GM18499 (cell line): ENCODE data around the gene ZMIZ1.
"Not testable (repeated sequence)": the region's sequence is repeated elsewhere in the genome, so short reads cannot be mapped to it uniquely, and the experiment has no call there.

Experiments
- ATAC-seq: cut with Tn5 transposase; IDR thresholded peaks from one replicate; pipeline ENCODE4 v1.9.1; 2021; ENCODE audit warnings: moderate number of reproducible peaks; ENCODE audit not compliant: insufficient read depth, unreplicated experiment

The ZMIZ1 gene

DNA sequence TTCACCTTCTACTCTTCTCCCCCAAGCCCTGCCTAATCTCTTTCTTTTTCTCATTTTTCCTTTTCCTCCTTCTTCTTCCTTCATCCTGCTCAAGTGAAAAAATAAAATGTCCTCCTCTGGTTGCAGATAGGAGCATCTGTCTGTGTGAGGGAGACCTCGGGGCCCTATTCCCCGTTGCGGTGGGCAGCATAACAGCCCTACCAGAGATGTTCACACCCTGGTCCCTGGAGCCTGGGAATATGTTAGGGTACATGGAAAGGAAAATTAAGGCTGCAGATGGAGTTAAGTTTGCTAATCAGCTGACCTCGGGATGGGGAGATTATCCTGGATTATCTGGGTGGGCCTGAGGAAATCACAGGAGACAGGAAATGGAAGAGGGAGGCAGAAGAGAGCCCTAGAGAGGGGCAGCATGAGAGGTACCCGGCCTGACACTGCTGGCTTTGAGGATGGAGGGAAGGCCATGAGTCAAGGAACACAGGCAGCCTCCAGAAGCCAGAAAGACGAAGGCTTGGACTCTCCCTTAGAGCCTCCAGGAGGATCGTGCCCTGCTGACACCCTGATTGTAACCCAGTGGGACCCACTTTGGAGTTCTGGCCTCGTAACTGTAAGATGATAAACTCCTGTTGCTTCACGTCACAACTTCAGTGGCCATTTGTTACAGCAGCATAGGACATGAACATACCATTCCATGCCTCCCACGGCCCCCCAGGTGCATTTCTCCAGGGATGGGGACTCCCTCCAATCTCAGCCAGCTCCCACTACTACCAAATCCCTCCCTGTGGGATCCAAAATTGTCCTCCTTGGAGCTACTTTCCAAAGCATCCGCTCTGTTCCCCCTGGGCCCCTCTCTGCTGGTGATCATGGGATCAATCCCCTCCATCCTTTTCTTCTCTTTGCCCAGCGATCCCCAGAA is 39.0 kb upstream of the ZMIZ1 start:
- no peak for ATAC-seq

GRCh38 chr10:79030705-79031104 is 38.1 kb upstream of the ZMIZ1 start:
- no peak for ATAC-seq

GRCh38 chr10:79031723-79032122 is 37.0 kb upstream of the ZMIZ1 start:
- ATAC-seq, result no peak

GRCh38 chr10:79034271-79034876 is 34.4 kb upstream of the ZMIZ1 start:
- no peak for ATAC-seq

GRCh38 chr10:79036416-79036815 is 32.4 kb upstream of the ZMIZ1 start:
- ATAC-seq, result not testable (repeated sequence)

GRCh38 chr10:79038104-79038840 is 30.5 kb upstream of the ZMIZ1 start:
- ATAC-seq, result no peak

- no peak for ATAC-seq
Observed at GRCh38 chr10:79038841-79039201, 29.9 kb upstream of the ZMIZ1 start.

DNA sequence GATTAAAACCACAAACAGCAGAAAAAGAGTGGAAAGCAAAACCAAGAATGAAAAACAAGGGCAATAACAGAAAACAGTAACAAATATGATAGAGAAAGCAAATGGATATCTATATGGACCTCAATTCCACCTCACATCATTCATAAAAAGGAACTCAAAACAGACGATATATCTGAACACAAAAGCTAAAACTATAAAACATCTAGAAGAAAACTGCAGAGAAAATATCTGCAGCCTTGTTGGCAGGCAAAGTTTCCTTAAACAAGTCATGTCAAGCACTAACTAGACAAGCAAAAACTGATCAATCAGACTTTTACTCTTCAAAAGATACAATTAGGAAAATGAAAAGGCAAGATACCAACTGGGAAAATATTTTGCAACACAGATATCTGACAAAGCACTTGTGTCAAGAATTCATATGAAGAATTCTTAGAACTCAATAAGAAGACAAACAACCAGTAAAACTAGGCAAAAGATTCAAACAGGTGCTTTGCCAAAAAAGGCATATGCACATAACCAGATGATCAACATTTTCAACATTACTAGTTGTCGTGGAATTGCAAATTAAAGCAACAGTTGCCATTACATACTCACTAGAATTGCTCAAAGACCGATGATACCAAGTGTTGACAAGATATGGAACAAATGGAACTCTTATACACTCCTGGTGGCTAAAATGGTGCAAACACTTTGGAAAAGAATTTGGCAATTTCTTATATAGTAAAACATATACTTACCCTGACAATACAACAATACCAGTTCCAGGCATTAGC is 25.9 kb upstream of the ZMIZ1 start:
- ATAC-seq, result no peak

DNA sequence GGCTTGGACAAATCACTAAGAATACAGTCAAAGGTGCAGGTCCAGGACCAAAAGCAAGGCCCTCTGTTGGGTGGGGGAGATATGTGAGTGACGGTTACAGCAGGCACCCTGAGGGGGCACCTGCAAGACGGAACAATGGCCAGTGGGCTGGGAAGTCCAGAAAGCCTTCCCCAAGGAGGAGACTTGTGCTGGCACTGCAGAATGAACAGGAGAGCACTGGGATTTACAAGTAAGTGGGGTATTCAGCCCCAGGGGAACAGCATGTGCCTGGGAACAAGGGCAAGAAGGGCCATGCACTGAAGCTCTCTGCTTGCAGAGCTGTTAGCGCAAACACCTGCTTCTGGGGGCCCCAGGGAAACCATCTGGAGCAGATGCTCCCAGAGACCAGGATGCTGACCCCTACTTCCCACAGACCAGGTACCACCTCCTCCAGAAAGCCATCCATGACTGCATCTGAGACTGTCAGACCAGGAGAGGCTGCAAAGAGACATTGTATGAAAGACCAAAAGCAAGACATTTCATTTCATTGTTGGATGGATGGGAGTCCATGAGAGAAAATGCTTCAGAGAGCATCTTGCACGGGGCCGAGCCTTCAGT is 24.6 kb upstream of the ZMIZ1 start:
- no peak for ATAC-seq

DNA sequence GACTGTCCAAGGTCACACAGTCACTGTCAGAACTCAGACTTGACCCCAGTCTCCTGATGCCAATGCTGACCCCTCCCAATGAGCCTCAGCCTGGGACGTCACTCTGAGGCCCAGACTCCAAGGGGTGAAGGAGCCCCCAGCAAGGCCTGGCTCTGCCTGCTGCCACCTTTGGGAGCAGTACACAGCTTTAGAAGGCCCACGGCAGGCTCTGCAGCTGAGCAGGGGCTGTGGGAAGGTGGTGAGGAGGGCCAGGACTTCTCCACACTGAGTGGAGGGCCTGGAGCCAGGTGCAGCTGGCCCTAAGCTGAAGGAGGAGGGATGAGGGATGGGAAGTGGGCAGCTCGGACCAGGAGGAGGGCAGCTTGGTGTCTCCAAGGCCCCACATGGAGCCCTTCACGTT is 23.9 kb upstream of the ZMIZ1 start:
- no peak for ATAC-seq

GRCh38 chr10:79045566-79046175 is 23.1 kb upstream of the ZMIZ1 start:
- ATAC-seq, result no peak

- no peak for ATAC-seq
Observed at GRCh38 chr10:79046326-79046725, 22.4 kb upstream of the ZMIZ1 start.

DNA sequence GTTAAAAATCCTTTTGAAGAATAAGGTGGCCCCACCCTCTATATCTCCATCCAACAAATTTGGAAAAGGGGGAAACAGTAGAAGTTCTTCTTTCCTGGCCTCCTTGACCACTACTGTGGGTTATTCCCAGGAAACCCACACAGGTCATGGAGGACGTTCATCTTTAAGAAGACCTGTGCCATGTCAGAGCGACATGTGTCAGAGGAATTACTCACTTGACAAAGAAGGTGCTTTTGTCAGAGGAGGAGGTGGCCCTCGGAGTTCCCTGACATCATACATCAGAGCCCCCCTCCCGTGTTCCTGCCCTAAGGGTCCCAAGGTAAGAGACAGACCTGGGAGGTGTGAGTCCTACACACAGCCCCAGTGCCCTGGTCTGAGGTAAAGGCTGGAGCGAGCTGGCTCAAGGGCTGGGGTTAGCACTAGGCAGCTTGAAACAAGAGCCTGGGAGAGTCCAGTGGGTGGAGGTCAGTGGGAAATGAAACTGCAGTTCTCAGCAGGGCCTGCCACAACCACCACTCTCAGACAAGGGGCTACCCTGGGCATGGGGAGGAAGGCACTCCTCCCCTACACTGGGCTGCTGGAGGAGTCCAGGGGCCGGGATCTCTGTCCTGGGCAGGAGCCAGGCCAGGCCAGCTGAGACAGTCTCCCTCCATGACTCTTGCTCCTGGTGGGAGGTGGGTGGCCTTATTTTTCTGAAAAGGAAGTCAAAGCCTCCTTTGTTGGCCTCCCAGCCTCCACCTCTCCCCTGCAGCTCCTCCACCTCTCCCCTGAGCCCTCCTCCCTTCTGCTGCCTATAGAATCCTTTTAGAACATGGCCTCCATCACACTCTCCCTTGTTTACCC is 21.8 kb upstream of the ZMIZ1 start:
- ATAC-seq, result no peak

DNA sequence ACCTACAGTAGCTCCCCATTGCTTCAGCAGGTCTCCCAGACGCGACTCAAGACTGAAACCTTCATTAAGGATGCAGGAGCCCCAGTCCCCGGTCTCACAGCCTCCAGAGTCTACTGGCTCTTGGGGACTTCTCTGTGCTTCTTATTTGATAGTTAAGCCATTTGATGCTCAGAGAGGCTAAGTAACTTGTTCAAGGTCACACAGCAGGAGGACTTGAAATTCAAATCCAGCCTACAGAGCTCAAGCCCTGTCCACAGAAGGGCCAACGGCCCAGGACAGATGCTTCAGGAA is 21.2 kb upstream of the ZMIZ1 start:
- no peak for ATAC-seq

- no peak for ATAC-seq
Observed at GRCh38 chr10:79047875-79048638, 20.7 kb upstream of the ZMIZ1 start.

GRCh38 chr10:79048639-79049550 is 19.9 kb upstream of the ZMIZ1 start:
- ATAC-seq, result no peak
